GM20000 (cell line): Measurements from ENCODE around the gene EGFR.

Experiments
- DNase-seq: peaks from one replicate; pipeline ENCODE4 v3.0.0; 2012; ENCODE audit warnings: low spot score
- CTCF ChIP-seq: IDR thresholded peaks from 2 replicates; pipeline ENCODE4 v1.5.1; 2012; ENCODE audit warnings: mild to moderate bottlenecking, control low read depth; ENCODE audit errors: extremely low read depth, missing control alignments

Gene EGFR

GRCh38 chr7:55170335-55171069, 151.7 kb downstream of the EGFR start:
- TF ChIP-seq CTCF = no peak

GRCh38 chr7:55171157-55171556, 152.3 kb downstream of the EGFR start:
- TF ChIP-seq CTCF = no peak

More at GRCh38 chr7:55170335-55171069, 151.7 kb downstream of the EGFR start:
- DNase-seq = no peak

GRCh38 chr7:55172161-55172560, 153.3 kb downstream of the EGFR start:
- no peak for TF ChIP-seq CTCF
- no peak for DNase-seq

More at GRCh38 chr7:55171157-55171556, 152.3 kb downstream of the EGFR start:
- DNase-seq = no peak

GRCh38 chr7:55172881-55173609, 154.2 kb downstream of the EGFR start:
- DNase-seq = no peak
- no peak for TF ChIP-seq CTCF

DNA sequence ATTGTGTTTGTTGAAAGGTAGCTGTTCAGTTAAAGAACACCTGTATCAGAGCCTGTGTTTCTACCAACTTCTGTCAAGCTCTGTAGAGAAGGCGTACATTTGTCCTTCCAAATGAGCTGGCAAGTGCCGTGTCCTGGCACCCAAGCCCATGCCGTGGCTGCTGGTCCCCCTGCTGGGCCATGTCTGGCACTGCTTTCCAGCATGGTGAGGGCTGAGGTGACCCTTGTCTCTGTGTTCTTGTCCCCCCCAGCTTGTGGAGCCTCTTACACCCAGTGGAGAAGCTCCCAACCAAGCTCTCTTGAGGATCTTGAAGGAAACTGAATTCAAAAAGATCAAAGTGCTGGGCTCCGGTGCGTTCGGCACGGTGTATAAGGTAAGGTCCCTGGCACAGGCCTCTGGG, 154.9 kb downstream of the EGFR start:
- no peak for DNase-seq
- TF ChIP-seq CTCF = no peak

GRCh38 chr7:55174456-55174855, 155.6 kb downstream of the EGFR start:
- no peak for TF ChIP-seq CTCF

DNA sequence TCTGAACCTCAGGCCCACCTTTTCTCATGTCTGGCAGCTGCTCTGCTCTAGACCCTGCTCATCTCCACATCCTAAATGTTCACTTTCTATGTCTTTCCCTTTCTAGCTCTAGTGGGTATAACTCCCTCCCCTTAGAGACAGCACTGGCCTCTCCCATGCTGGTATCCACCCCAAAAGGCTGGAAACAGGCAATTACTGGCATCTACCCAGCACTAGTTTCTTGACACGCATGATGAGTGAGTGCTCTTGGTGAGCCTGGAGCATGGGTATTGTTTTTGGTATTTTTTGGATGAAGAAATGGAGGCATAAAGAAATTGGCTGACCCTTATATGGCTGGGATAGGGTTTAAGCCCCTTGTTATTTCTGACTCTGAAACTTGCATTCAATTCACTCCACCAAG, 156.0 kb downstream of the EGFR start:
- TF ChIP-seq CTCF = no peak
- DNase-seq = no peak

More at GRCh38 chr7:55174456-55174855, 155.6 kb downstream of the EGFR start:
- no peak for DNase-seq
